ENCODE results near the gene PTPN23.
"Not testable (repeated sequence)": the region's sequence is repeated elsewhere in the genome, so short reads cannot be mapped to it uniquely, and the experiment has no call there.

PTPN23 gene

DNA sequence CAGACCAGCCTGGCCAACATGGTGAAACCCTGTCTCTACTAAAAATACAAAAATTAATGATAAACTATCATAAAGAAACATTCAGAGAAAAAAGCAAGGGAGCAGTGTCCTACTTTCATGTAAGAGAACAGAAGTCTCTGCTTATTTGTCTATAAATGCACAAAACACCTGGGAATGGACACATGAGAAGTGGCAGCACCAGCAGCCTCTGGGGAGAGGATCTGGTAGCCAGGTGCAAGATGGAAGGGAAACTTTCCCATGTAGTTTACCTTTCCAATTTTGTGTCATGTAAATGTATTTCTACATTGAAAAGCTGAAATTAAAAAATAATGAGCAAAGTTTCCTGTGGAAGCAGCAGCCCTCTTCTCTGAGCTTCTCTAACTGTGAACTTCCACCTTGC lies 76.2 kb downstream of the PTPN23 start:
- H2AFZ ChIP-seq (ENCODE audit: low read length), result no peak overlapping the region
- TF ChIP-seq, protein P1, sequence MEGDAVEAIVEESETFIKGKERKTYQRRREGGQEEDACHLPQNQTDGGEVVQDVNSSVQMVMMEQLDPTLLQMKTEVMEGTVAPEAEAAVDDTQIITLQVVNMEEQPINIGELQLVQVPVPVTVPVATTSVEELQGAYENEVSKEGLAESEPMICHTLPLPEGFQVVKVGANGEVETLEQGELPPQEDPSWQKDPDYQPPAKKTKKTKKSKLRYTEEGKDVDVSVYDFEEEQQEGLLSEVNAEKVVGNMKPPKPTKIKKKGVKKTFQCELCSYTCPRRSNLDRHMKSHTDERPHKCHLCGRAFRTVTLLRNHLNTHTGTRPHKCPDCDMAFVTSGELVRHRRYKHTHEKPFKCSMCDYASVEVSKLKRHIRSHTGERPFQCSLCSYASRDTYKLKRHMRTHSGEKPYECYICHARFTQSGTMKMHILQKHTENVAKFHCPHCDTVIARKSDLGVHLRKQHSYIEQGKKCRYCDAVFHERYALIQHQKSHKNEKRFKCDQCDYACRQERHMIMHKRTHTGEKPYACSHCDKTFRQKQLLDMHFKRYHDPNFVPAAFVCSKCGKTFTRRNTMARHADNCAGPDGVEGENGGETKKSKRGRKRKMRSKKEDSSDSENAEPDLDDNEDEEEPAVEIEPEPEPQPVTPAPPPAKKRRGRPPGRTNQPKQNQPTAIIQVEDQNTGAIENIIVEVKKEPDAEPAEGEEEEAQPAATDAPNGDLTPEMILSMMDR (IDR thresholded peaks at IDR 0.05; ENCODE audit: low read length), result no peak
- no peak for TF ChIP-seq EZH2 (optimal IDR thresholded peaks at IDR 0.05; ENCODE audit: low read depth, low read length)
- no peak overlapping the region for H3K27ac ChIP-seq (ENCODE audit: low read length)

DNA sequence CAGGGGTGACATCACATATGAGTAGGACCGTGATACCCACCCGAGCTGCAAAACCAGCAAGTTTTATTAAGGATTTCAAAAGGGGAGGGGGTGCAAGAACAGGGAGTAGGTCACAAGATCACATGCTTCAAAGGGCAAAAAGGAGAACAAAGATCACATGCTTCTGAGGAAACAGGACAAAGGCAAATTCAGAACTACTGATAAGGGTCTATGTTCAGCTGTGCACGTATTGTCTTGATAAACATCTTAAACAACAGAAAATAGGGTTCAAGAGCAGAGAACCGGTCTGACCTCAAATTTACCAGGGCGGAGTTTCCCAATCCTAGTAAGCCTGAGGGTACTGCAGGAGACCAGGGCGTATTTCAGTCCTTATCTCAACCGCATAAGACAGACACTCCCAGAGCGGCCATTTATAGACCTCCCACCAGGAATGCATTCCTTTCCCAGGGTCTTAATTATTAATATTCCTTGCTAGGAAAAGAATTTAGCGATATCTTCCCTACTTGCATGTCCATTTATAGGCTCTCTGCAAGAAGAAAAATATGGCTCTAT lies 78.8 kb downstream of the PTPN23 start:
- H4K20me1 ChIP-seq (ENCODE audit: insufficient read depth, low read length); H3K4me1 ChIP-seq (ENCODE audit: low read length); H3K9ac ChIP-seq (ENCODE audit: low read length); H3K36me3 ChIP-seq (replicated peaks; ENCODE audit: insufficient read depth, low read length); H3F3A ChIP-seq (ENCODE audit: insufficient read depth, low read length); H3K27ac ChIP-seq (ENCODE audit: low read length); H3K4me3 ChIP-seq (ENCODE audit: low read length); H3K9me3 ChIP-seq (replicated peaks; ENCODE audit: insufficient read depth, low read length); DNase-seq; H3K27me3 ChIP-seq (replicated peaks; ENCODE audit: insufficient read depth, low read length); H3K4me2 ChIP-seq (ENCODE audit: low read depth, low read length); H2AFZ ChIP-seq (ENCODE audit: low read length); H3K9me2 ChIP-seq (replicated peaks; ENCODE audit: insufficient read depth, low read length): not testable (repeated sequence)
- peaks cover 66% of the 10 kb centered on the region for H3K79me2 ChIP-seq (ENCODE audit: low read length)

More for the DNA sequence above, 76.2 kb downstream of the PTPN23 start:
- H3K27me3 ChIP-seq (replicated peaks; ENCODE audit: insufficient read depth, low read length), result no peaks in the 10 kb centered on the region
- no peaks in the 10 kb centered on the region for H4K20me1 ChIP-seq (ENCODE audit: insufficient read depth, low read length)
- H3K79me2 ChIP-seq (ENCODE audit: low read length), result peaks cover 66% of the 10 kb centered on the region
- no peak overlapping the region for H3K9ac ChIP-seq (ENCODE audit: low read length)
- H3K4me2 ChIP-seq (ENCODE audit: low read depth, low read length), result no peak overlapping the region
- H3K4me1 ChIP-seq (ENCODE audit: low read length), result no peaks in the 10 kb centered on the region
- H3K9me3 ChIP-seq (replicated peaks; ENCODE audit: insufficient read depth, low read length), result no peaks in the 10 kb centered on the region
- H3K36me3 ChIP-seq (replicated peaks; ENCODE audit: insufficient read depth, low read length), result no peaks in the 10 kb centered on the region
- no peaks in the 10 kb centered on the region for H3K9me2 ChIP-seq (replicated peaks; ENCODE audit: insufficient read depth, low read length)
- H3F3A ChIP-seq (ENCODE audit: insufficient read depth, low read length), result no peaks in the 10 kb centered on the region
- H3K4me3 ChIP-seq (ENCODE audit: low read length), result no peak overlapping the region
- DNase-seq, result no peak
